Ovary (tissue), 9 donors: ENCODE data around the gene ALDOB. TPM values are rescaled to one million over a fixed set of nuclear protein-coding genes. Genes with fewer than 3 reads are reported as not detected.

ENCODE experiments used
- DNase-seq, 5 donors: peaks; one replicate each; pipeline ENCODE4 v3.0.0-alpha.2; 2019 to 2020
- H3K27ac ChIP-seq, 2 donors: fragments of 200-600 bp; one replicate each; pipeline versions ENCODE4 v1.5.1 to v1.8.0; 2019 to 2022
- H3K27me3 ChIP-seq: fragments of 200-600 bp; one replicate; pipeline ENCODE4 v1.8.0; 2022
- H3K36me3 ChIP-seq: fragments of 200-600 bp; sonication (generic); one replicate; pipeline ENCODE4 v1.5.1; 2019
- H3K4me1 ChIP-seq: one replicate; pipeline ENCODE4 v1.8.1; 2013; ENCODE audit warnings: mild to moderate bottlenecking, moderate library complexity; ENCODE audit not compliant: insufficient read depth
- H3K4me3 ChIP-seq: fragments of 200-600 bp; sonication (generic); one replicate; pipeline ENCODE4 v1.5.1; 2017
- H3K9me3 ChIP-seq, 2 donors: fragments of 200-600 bp in 1 of 2; sonication (generic) in 1 of 2; one replicate each; pipeline versions ENCODE4 v1.5.1 to v1.8.1; 2013 to 2019; ENCODE audit warnings: mild to moderate bottlenecking in 1 of 2, moderate library complexity in 1 of 2
- CTCF ChIP-seq, 3 donors: fragments of 450-650 bp in 2 of 3; fragments of 200-600 bp in 1 of 3; IDR thresholded peaks; one replicate each; pipeline versions ENCODE4 v1.5.1 to v1.8.0; 2016 to 2022; ENCODE audit warnings: antibody characterized with exemption in 3 of 3, mild to moderate bottlenecking in 1 of 3
- EP300 ChIP-seq: sonication (generic); formaldehyde crosslinking; IDR thresholded peaks from one replicate; pipeline ENCODE4 v1.6.1; 2017; ENCODE audit warnings: antibody characterized with exemption
- POLR2A ChIP-seq: fragments of 450-650 bp; IDR thresholded peaks from one replicate; pipeline ENCODE4 v1.6.1; 2017; ENCODE audit warnings: antibody characterized with exemption, mild to moderate bottlenecking, moderate library complexity
- WGBS, 3 donors: extraction: QIAGEN DNeasy Blood & Tissue Kit in 1 of 3; methylation state at CpG; one replicate each; pipeline versions ENCODE4 v1.1.5 to v1.1.7; 2013 to 2017; 5-methylcytosine and 5-hydroxymethylcytosine counted together
- intact Hi-C, 4 donors: fragments of 100-400 bp; cut with DNase I; formaldehyde crosslinking; loops; one replicate each; pipeline versions ENCODE4 v1.11.0 to v1.15.1; 2022 to 2023
- polyA plus RNA-seq, 2 donors: library from polyadenylated mRNA; stranded (reverse); fragments of 200-250 nt in 1 of 2; fragments of 350-450 nt in 1 of 2; fragmentation: Illumina TruSeq in 1 of 2; extraction: RNeasy Lipid Tissue Mini Kit (QIAGEN cat#74804) in 1 of 2; gene quantifications; one replicate each; pipeline ENCODE4 v1.2.3, GENCODE V29; 2013 to 2014
- total RNA-seq, 7 donors: library from RNA; depleted of rRNA in 2 of 7; stranded (reverse); fragments of >200 nt in 2 of 7; fragmentation: NEBNext Ultra II Directional in 3 of 7; extraction: Animal tissue kit (Norgen Biotek cat#: 25700) in 3 of 7; gene quantifications; one replicate each; pipeline versions ENCODE4 v1.1.0 to v1.2.4, GENCODE V29; 2016 to 2023
- donor health status: DM: no; HTN: no; CAD: no; lungs with moderate emphysema.
- donor health status: DM: no; HTN: no; CAD: no.
- donor health status: Bipolar disorder and iron deficiency.
- donor health status: DM: yes; HTN: yes; CAD: no.
- donor health status: DM: no; HTN: no; CAD: no.
- donor health status: DM: yes; HTN: yes; CAD: no.

ALDOB gene
- total and polyA plus RNA-seq, 9 donors = 0.18 to 14.7 (median 0.62) TPM; not detected in 2

- WGBS, 3 donors = 63 to 93% (median 90%) methylated on average over 2 of the region's 2 CpGs
- no peak for DNase-seq
- H3K9me3 ChIP-seq = peaks cover 0 to 8% of the 10 kb centered on the region in 2 donors
Measured at GRCh38 chr9:101419863-101420262, 15.7 kb downstream of the ALDOB start.

GRCh38 chr9:101418518-101419430 lies 16.8 kb downstream of the ALDOB start:
- Histone ChIP-seq H3K36me3 (no peaks in the 10 kb centered on the region), H3K27ac (no peak overlapping the region), H3K4me1 (no peaks in the 10 kb centered on the region), H3K27me3 (no peaks in the 10 kb centered on the region), H3K9me3 (peaks cover 0 to 9% of the 10 kb centered on the region in 2 donors), H3K4me3 (no peak overlapping the region)
- 51 to 59% (median 57%) methylated on average over 7 of the region's 7 CpGs for WGBS, 3 donors
- intact Hi-C loops = no loop called here
- DNase-seq = no peak
- no peak for TF ChIP-seq EP300
- no peak for TF ChIP-seq POLR2A
- TF ChIP-seq CTCF (IDR thresholded peaks at IDR 0.05) = no peak

More at GRCh38 chr9:101419863-101420262, 15.7 kb downstream of the ALDOB start:
- intact Hi-C loops = no loop called here
- H3K27me3 ChIP-seq = no peaks in the 10 kb centered on the region
- H3K4me1 ChIP-seq = no peaks in the 10 kb centered on the region
- no peaks in the 10 kb centered on the region for H3K36me3 ChIP-seq
- no peak overlapping the region for H3K4me3 ChIP-seq
- TF ChIP-seq CTCF (IDR thresholded peaks at IDR 0.05) (no peak), POLR2A (no peak), EP300 (no peak)
- H3K27ac ChIP-seq = no peak overlapping the region

- TF ChIP-seq CTCF (IDR thresholded peaks at IDR 0.05) = no peak
- TF ChIP-seq EP300 = no peak
- TF ChIP-seq POLR2A = no peak
- Histone ChIP-seq H3K27ac (no peak overlapping the region), H3K36me3 (no peaks in the 10 kb centered on the region), H3K4me1 (no peaks in the 10 kb centered on the region), H3K4me3 (no peak overlapping the region), H3K27me3 (no peaks in the 10 kb centered on the region), H3K9me3 (peaks cover 0 to 17% of the 10 kb centered on the region in 2 donors)
- no peak for DNase-seq
- intact Hi-C loops = no loop called here
Measured at GRCh38 chr9:101417977-101418376, 17.6 kb downstream of the ALDOB start.

DNA sequence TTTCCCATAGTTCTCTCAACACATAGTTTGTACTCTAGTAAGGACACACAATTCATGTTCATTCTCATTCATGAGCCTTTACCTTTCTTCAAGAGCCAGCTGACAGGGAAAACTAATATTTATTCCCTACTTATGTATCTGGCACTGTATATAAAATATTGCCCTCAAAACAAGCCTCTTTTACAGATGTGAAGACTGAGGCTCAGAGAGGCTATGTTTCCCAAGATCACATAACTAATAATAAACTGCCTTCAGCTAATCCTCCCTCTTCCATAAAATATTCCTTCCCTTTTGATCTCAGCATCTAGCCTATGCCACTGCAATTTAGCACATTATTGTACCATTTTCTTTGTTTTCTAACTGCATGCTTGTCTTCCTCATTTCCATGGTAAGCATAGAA lies 18.2 kb downstream of the ALDOB start:
- Histone ChIP-seq H3K4me3 (no peak overlapping the region), H3K36me3 (no peaks in the 10 kb centered on the region), H3K27me3 (no peaks in the 10 kb centered on the region), H3K9me3 (peaks cover 0 to 20% of the 10 kb centered on the region in 2 donors), H3K27ac (no peak overlapping the region), H3K4me1 (no peaks in the 10 kb centered on the region)
- intact Hi-C loops = no loop called here
- TF ChIP-seq EP300 (no peak), CTCF (IDR thresholded peaks at IDR 0.05) (no peak), POLR2A (no peak)
- DNase-seq = no peak
